Measurements from ENCODE around the gene ANKRD55. TPM values are rescaled to one million over a fixed set of nuclear protein-coding genes. Genes with fewer than 3 reads are reported as not detected.
"Not testable (repeated sequence)": the region's sequence is repeated elsewhere in the genome, so short reads cannot be mapped to it uniquely, and the experiment has no call there.

Gene ANKRD55
- total and polyA plus RNA-seq, 2 of the 8 experiments (the other 6 are each of a cell fraction or from before 2014, with no cell fraction given), result not detected

GRCh38 chr5:56081053-56081642 is 152.0 kb downstream of the ANKRD55 start:
- H3K4ac ChIP-seq (replicated peaks; ENCODE audit: insufficient read length, low read depth, low read length); H3K36me3 ChIP-seq (ENCODE audit: control insufficient read depth in 2 of 4, insufficient read depth in 4 of 4, low read length in 3 of 4); H4K91ac ChIP-seq (replicated peaks; ENCODE audit: insufficient read length, low read length); H3K23me2 ChIP-seq (ENCODE audit: low read depth, low read length); H3K79me1 ChIP-seq (ENCODE audit: low read depth, low read length); CTCF ChIA-PET (ENCODE audit: partially characterized antibody); H3K9me3 ChIP-seq (ENCODE audit: insufficient read depth in 2 of 2, low read depth in 1 of 2, low read length in 1 of 2); H3K23ac ChIP-seq (ENCODE audit: insufficient read length); H4K20me1 ChIP-seq (replicated peaks in 1 of 2; ENCODE audit: control insufficient read depth in 1 of 2, insufficient read depth in 2 of 2, low read length in 2 of 2); H3K9ac ChIP-seq (replicated peaks in 1 of 4; ENCODE audit: extremely low read depth in 1 of 4, low read depth in 3 of 4, low read length in 3 of 4); H2AFZ ChIP-seq (ENCODE audit: low read length); DNase-seq (ENCODE audit: low read depth in 1 of 2, low spot score in 2 of 2); H2BK20ac ChIP-seq (ENCODE audit: low read length); H4K5ac ChIP-seq (ENCODE audit: insufficient read length, low read depth, low read length); H3K18ac ChIP-seq (ENCODE audit: extremely low read depth, low read length); H3K4me1 ChIP-seq (replicated peaks in 1 of 4; ENCODE audit: control insufficient read depth in 3 of 4, insufficient read depth in 4 of 4, low read length in 3 of 4); H3K4me3 ChIP-seq (ENCODE audit: extremely low read depth in 1 of 4, insufficient read depth in 2 of 4, low read depth in 3 of 4, low read length in 4 of 4); H3K79me2 ChIP-seq (ENCODE audit: control insufficient read depth in 1 of 2, insufficient read depth in 2 of 2, low read length in 2 of 2); H3K4me2 ChIP-seq (ENCODE audit: insufficient read depth in 1 of 2, low read depth in 2 of 2, low read length in 2 of 2); FAIRE-seq; H2BK5ac ChIP-seq (ENCODE audit: low read depth, low read length); H4K8ac ChIP-seq (ENCODE audit: extremely low read depth, insufficient read depth, low read length); H3K14ac ChIP-seq (ENCODE audit: insufficient read length); H3K56ac ChIP-seq (replicated peaks; ENCODE audit: insufficient read length, low read depth, low read length); H3K27ac ChIP-seq (ENCODE audit: low read depth, low read length); POLR2A ChIA-PET (ENCODE audit: partially characterized antibody); H2AK5ac ChIP-seq (ENCODE audit: low read depth, low read length); H2BK12ac ChIP-seq (ENCODE audit: low read depth, low read length); H2BK120ac ChIP-seq (replicated peaks; ENCODE audit: low read depth, low read length); H2BK15ac ChIP-seq (ENCODE audit: low read length); H3K27me3 ChIP-seq (replicated peaks in 1 of 4; ENCODE audit: control insufficient read depth in 3 of 4, extremely low read depth in 1 of 4, insufficient read depth in 3 of 4, low read length in 3 of 4): not testable (repeated sequence)
